WI38 (cell line): ENCODE data around the gene SACS.

Experiments used
- H3K4me3 ChIP-seq: 2 replicates; pipeline ENCODE4 v1.5.1; 2011; ENCODE audit warnings: low read depth, mild to moderate bottlenecking, control low read depth, low read length
- TF ChIP-seq, protein P1 (sequence below): IDR thresholded peaks from 2 replicates; pipeline ENCODE4 v1.5.1; 2012; ENCODE audit warnings: low read depth, mild to moderate bottlenecking, control low read depth, low read length

SACS gene

DNA sequence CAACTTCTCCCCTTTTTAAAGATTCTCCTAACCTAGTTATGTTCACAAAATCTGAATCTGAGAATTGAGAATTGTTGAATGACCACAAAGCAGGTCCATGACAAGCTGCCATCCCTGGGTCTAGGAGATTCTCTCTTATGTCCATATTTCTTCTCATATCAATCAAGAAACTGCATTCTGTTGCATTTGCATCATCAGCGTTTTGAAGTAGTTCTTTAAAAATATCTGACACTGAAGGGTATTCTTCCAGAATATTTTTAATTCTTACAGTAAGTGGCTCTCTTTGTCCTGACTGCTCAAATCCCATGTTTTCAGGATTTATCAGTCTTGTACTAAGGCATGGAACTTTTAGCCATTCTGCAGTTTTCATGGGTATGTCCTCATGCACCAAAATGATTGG is 94.3 kb downstream of the SACS start:
- H3K4me3 ChIP-seq = no peak overlapping the region
- TF ChIP-seq, protein P1, sequence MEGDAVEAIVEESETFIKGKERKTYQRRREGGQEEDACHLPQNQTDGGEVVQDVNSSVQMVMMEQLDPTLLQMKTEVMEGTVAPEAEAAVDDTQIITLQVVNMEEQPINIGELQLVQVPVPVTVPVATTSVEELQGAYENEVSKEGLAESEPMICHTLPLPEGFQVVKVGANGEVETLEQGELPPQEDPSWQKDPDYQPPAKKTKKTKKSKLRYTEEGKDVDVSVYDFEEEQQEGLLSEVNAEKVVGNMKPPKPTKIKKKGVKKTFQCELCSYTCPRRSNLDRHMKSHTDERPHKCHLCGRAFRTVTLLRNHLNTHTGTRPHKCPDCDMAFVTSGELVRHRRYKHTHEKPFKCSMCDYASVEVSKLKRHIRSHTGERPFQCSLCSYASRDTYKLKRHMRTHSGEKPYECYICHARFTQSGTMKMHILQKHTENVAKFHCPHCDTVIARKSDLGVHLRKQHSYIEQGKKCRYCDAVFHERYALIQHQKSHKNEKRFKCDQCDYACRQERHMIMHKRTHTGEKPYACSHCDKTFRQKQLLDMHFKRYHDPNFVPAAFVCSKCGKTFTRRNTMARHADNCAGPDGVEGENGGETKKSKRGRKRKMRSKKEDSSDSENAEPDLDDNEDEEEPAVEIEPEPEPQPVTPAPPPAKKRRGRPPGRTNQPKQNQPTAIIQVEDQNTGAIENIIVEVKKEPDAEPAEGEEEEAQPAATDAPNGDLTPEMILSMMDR = no peak

DNA sequence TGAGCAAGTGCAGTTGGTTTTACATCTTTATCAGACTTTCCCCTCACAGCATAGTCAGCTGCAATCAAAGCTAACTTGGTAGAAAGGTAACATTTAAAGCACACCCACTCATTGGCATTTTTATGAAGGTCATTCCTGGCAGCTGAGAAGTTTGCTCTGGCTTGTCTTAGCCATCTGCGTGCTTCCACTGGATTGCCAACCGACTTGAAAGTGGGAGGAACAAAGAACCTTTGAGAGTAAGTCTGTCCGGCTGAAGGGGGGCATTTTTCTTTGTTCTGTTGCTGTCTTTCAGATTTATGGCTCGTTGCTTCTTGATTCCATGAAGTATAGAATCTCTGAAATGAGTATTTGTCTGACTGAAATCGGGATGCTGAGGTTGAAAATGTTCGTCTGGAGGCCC is 103.1 kb downstream of the SACS start:
- TF ChIP-seq, protein P1 = no peak
- H3K4me3 ChIP-seq = no peak overlapping the region

DNA sequence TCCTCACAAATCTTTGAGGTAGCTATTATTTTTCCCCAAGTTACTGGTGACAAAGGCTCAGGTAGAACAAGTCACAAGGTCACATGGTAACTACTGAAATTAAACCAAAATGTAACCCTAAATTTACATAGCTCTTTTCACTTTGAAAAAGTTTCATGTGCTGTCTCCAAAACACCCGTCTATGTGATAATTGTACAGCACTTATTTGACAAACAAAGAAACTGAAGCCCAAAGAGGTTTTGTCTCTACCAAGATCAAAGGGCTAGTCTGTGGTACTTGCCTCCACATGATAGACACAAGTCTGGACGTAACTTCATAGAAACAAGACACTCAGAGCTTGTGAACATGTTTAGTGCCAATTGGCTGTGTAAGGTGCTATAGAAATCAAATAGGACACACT is 108.3 kb downstream of the SACS start:
- no peak overlapping the region for H3K4me3 ChIP-seq
- TF ChIP-seq, protein P1 = no peak

DNA sequence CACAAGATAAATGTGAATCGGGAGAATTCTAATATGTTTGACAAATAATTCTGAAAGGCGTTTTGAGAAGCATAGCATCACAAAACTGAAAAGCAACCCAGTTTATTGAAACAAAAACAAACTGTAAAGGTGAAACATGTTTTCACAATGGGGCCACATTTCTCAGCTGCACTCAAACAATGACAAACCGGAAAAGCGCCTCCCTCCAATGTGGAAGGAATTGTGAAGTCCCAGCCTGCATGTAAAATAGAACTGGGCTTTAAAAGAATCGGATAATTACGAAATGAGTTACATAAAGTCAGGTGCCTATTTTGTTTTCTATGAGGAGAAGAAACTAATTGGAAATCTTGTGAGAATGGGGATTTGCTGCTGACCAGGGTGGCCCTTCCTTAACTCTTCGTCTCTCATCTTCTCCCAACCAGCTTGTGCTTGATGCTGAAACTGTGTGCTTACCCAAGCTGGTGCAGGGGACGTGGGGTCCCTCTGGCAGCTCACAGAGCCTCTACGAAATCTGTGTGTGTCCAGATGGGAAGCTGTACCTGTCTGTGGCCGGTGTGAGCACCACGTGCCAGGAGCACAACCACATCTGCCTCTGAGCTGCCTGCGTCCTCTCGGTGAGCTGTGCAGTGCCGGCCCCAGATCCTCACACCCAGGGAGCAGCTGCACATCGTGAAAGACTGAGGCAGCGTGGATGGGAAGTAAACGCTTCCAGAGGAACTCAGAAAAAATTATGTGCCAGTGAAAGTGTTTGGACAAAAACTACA is 109.4 kb downstream of the SACS start:
- TF ChIP-seq, protein P1 = no peak
- no peak overlapping the region for H3K4me3 ChIP-seq

DNA sequence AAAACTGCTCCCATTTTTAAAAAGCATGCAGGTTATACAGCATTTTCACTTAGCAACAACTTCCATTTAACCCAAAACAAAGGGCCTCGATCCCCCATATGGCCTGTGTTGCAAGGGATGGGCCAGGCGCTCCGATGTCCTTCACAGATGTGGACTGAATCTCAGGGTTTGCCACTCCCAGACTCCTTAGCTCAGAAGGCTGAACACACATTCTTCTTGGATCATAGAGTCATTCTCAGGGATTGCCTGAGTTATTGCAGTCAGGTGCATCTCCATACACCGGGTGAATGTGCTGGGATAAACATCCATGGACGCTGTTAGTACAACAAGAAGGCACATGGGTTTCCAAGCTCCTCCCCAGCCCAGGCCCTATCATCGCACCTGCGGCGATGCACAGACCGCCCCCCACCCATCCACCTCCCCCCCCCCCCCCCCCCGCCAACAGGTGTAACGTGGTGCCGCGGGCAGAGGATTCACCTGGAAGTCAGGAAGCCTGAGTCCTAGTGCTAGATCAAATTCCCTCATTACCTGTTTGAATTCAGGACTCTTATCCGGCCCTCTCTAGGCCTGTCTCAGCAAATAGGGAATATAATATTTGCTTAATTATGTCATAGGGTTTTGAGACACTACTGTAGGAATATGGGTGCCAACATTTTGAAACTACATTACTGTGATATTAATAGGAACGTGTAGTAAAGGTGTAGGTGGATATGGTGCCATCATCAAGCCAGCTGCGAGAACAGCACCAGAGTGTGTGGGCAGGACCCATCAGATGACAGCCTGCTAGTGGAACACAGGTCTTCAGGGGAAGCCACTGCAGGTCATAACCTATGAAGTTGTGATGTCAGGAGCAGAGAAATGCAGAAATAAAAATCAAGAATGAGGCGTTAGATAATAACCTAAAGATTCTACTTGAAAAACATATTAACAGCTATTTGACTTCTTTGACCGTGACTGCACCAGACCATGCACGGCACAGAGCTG is 110.9 kb downstream of the SACS start:
- H3K4me3 ChIP-seq = no peak overlapping the region
- TF ChIP-seq, protein P1 = no peak

DNA sequence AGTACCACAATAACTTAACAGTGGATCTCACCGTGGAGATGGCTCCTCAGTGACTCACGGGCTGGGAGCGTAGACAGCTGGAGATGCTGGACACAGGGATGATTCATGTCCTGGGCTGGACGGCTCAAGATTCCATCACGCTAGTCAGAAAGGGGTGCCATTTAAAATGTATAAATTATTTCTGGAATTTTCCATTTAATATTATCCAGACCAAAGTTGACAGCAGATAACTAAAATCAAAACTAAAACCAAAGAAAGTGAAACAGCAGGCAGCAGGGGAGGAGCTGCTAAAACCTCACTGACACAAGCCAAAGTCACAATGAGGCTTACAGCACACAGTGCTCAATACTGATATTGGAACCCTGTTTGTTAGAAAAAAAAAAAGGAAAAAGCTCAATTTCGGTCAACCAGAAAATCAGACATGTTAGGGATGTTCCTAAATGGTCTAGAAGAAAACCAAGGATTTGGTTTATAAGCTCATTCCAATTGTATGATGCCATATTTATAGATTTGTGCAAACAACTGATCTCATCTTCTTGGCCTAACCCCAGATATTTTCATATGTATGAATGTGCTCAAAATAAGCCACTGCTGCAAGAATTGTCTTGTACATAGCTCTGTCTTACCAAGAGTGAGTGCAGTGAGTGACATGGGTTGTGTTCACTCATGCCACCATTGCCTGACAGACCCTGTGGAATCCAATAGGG is 111.8 kb downstream of the SACS start:
- peak overlapping the region; percentile 39 for H3K4me3 ChIP-seq
- TF ChIP-seq, protein P1 = no peak
